ENCODE results near the gene OGDH. TPM values are rescaled to one million over a fixed set of nuclear protein-coding genes. Genes with fewer than 3 reads are reported as not detected.

Gene OGDH
- total and polyA plus RNA-seq, 2 of the 13 experiments (the other 11 are each of a cell fraction or from before 2014, with no cell fraction given), result 17.4 to 25.4 TPM

DNA sequence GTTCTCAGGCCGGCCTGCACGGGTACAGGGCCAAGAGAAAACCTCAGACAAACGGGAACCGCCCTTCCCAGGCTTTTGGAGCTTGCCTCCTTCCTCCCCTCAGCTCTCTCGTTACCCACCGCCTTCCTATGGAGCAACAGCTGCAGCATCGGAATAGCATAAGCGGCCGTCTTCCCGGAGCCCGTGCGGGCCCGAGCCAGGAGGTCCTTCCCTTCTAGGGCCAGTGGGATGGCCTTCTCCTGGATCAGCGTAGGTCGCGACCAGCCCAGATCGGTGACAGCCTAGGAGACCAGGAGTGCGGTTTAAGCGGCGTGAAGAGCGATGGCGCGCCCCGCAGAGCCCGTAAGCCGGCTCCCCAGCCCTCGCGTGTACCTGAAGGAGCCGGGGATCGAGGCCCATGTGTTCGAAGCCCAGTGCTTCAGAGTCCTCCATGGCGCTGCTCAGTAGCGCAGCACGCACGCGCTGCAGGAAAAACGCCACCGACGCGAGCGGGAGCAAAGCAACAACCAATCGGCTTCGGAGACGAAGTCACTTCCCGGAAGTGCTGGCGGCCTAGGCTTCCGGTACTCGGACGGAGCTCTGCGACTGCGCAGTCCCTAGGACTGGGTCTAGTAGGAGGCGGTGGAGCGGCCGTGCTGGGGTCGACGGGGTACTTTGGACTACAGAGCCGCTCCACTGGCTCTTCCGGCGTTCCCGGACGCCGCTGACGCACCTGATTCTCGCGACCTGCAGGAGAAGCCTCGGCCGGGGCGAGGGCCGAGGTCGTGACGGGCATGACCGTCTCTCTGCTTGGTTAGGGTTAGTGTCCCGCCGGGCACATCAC is 32.8 kb upstream of the OGDH start, which contains the start of gene DDX56 (continued):
- TF ChIP-seq ATF7-NPFF (CRISPR knock-in tag; IDR thresholded peaks at IDR 0.05; ENCODE audit: low read depth) (no peak; the same call in 1 of the 2 replicates), ZNF530 (CRISPR knock-in tag; IDR thresholded peaks at IDR 0.05; ENCODE audit: low read depth) (no peak), KDM5B (CRISPR knock-in tag; IDR thresholded peaks at IDR 0.05; ENCODE audit: borderline replicate concordance) (peak; percentile 90), SMARCC2 (IDR thresholded peaks at IDR 0.05) (no peak), ZNF816 (CRISPR knock-in tag; IDR thresholded peaks at IDR 0.05; ENCODE audit: borderline replicate concordance) (peak; percentile 90; the same call in 1 of the 2 replicates), ZKSCAN1 (IDR thresholded peaks at IDR 0.05; ENCODE audit: low read length) (no peak), FOXO1 (CRISPR knock-in tag; IDR thresholded peaks at IDR 0.05) (peak; percentile 58), ZNF839 (CRISPR knock-in tag; IDR thresholded peaks at IDR 0.05; ENCODE audit: borderline replicate concordance) (peak; percentile 68; the same call in 1 of the 2 replicates), ZNF782 (CRISPR knock-in tag; IDR thresholded peaks at IDR 0.05; ENCODE audit: borderline replicate concordance) (peak; percentile 89; the same call in 1 of the 2 replicates), ZNF615 (CRISPR knock-in tag; IDR thresholded peaks at IDR 0.05; ENCODE audit: borderline replicate concordance) (0 out of 2 replicates have a peak, but pooled peaks have one; percentile 54), IKZF1 (IDR thresholded peaks at IDR 0.05) (no peak), ZNF83 (CRISPR knock-in tag; IDR thresholded peaks at IDR 0.05; ENCODE audit: borderline replicate concordance) (peak; percentile 93; the same call in 1 of the 2 replicates), KDM4B (CRISPR knock-in tag; IDR thresholded peaks at IDR 0.05) (peak; percentile 56; the same call in 1 of the 2 replicates), ZNF333 (CRISPR knock-in tag; IDR thresholded peaks at IDR 0.05; ENCODE audit: borderline replicate concordance) (peak; percentile 13; the same call in 1 of the 2 replicates), JDP2 (CRISPR knock-in tag; IDR thresholded peaks at IDR 0.05; ENCODE audit: borderline replicate concordance) (no peak), ZNF251 (CRISPR knock-in tag; IDR thresholded peaks at IDR 0.05) (0 out of 2 replicates have a peak, but pooled peaks have one; percentile 30), ZNF12 (CRISPR knock-in tag; IDR thresholded peaks at IDR 0.05) (peak; percentile 50; the same call in 1 of the 2 replicates), ZNF230 (CRISPR knock-in tag; IDR thresholded peaks at IDR 0.05) (peak; percentile 85; the same call in 1 of the 2 replicates)
- TF ChIP-seq, protein P1, sequence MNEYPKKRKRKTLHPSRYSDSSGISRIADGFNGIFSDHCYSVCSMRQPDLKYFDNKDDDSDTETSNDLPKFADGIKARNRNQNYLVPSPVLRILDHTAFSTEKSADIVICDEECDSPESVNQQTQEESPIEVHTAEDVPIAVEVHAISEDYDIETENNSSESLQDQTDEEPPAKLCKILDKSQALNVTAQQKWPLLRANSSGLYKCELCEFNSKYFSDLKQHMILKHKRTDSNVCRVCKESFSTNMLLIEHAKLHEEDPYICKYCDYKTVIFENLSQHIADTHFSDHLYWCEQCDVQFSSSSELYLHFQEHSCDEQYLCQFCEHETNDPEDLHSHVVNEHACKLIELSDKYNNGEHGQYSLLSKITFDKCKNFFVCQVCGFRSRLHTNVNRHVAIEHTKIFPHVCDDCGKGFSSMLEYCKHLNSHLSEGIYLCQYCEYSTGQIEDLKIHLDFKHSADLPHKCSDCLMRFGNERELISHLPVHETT (CRISPR knock-in tag; conservative IDR thresholded peaks at IDR 0.05), result peak; percentile 88
- TF ChIP-seq, protein P2, sequence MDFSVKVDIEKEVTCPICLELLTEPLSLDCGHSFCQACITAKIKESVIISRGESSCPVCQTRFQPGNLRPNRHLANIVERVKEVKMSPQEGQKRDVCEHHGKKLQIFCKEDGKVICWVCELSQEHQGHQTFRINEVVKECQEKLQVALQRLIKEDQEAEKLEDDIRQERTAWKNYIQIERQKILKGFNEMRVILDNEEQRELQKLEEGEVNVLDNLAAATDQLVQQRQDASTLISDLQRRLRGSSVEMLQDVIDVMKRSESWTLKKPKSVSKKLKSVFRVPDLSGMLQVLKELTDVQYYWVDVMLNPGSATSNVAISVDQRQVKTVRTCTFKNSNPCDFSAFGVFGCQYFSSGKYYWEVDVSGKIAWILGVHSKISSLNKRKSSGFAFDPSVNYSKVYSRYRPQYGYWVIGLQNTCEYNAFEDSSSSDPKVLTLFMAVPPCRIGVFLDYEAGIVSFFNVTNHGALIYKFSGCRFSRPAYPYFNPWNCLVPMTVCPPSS (IDR thresholded peaks at IDR 0.05), result no peak
- TF ChIP-seq, protein P3, sequence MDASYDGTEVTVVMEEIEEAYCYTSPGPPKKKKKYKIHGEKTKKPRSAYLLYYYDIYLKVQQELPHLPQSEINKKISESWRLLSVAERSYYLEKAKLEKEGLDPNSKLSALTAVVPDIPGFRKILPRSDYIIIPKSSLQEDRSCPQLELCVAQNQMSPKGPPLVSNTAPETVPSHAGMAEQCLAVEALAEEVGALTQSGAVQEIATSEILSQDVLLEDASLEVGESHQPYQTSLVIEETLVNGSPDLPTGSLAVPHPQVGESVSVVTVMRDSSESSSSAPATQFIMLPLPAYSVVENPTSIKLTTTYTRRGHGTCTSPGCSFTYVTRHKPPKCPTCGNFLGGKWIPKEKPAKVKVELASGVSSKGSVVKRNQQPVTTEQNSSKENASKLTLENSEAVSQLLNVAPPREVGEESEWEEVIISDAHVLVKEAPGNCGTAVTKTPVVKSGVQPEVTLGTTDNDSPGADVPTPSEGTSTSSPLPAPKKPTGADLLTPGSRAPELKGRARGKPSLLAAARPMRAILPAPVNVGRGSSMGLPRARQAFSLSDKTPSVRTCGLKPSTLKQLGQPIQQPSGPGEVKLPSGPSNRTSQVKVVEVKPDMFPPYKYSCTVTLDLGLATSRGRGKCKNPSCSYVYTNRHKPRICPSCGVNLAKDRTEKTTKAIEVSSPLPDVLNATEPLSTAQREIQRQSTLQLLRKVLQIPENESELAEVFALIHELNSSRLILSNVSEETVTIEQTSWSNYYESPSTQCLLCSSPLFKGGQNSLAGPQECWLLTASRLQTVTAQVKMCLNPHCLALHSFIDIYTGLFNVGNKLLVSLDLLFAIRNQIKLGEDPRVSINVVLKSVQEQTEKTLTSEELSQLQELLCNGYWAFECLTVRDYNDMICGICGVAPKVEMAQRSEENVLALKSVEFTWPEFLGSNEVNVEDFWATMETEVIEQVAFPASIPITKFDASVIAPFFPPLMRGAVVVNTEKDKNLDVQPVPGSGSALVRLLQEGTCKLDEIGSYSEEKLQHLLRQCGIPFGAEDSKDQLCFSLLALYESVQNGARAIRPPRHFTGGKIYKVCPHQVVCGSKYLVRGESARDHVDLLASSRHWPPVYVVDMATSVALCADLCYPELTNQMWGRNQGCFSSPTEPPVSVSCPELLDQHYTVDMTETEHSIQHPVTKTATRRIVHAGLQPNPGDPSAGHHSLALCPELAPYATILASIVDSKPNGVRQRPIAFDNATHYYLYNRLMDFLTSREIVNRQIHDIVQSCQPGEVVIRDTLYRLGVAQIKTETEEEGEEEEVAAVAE (CRISPR knock-in tag; IDR thresholded peaks at IDR 0.05; ENCODE audit: borderline replicate concordance), result peak; percentile 82; the same call in 1 of the 2 replicates
